HL-60/S4 treated with phorbol 12-myristate 13-acetate at 8.2 ng/mL for 4 days and 3 days (cell line): Measurements from ENCODE around the gene SEZ6L.

Source experiments
- in situ Hi-C: fragments of 300-500 bp; cut with MboI; formaldehyde crosslinking; loops from 2 replicates; pipeline ENCODE4 v1.15.0; 2022; ENCODE audit warnings: low sequenced_read_pairs

The SEZ6L gene

GRCh38 chr22:26291940-26292666 is 122.8 kb downstream of the SEZ6L start:
- in situ Hi-C loops: no loop called here

- in situ Hi-C loops: no loop called here
These were observed 123.4 kb downstream of the SEZ6L start for GRCh38 chr22:26292667-26292995.

- in situ Hi-C loops: no loop called here
These were observed 126.4 kb downstream of the SEZ6L start for GRCh38 chr22:26295563-26296126.

- in situ Hi-C loops: no loop called here
These were observed 129.5 kb downstream of the SEZ6L start for GRCh38 chr22:26298605-26299310.

- in situ Hi-C loops: no loop called here
These were observed 133.5 kb downstream of the SEZ6L start for GRCh38 chr22:26302726-26303125.

- in situ Hi-C loops: no loop called here
These were observed 134.2 kb downstream of the SEZ6L start for GRCh38 chr22:26303475-26303874.

GRCh38 chr22:26304730-26305129 is 135.5 kb downstream of the SEZ6L start:
- in situ Hi-C loops: no loop called here

- in situ Hi-C loops: no loop called here
These were observed 139.2 kb downstream of the SEZ6L start for GRCh38 chr22:26308467-26308866.

- in situ Hi-C loops: no loop called here
These were observed 141.4 kb downstream of the SEZ6L start for GRCh38 chr22:26310616-26311015.

- in situ Hi-C loops: no loop called here
These were observed 144.0 kb downstream of the SEZ6L start for GRCh38 chr22:26313291-26313690.

- in situ Hi-C loops: no loop called here
These were observed 144.9 kb downstream of the SEZ6L start for GRCh38 chr22:26314171-26314570.

GRCh38 chr22:26314656-26315055 is 145.4 kb downstream of the SEZ6L start:
- in situ Hi-C loops: no loop called here

GRCh38 chr22:26316732-26317285 is 147.5 kb downstream of the SEZ6L start:
- in situ Hi-C loops: no loop called here

GRCh38 chr22:26318975-26319374 is 149.7 kb downstream of the SEZ6L start:
- in situ Hi-C loops: no loop called here

GRCh38 chr22:26320447-26320846 is 151.2 kb downstream of the SEZ6L start:
- in situ Hi-C loops: no loop called here

GRCh38 chr22:26321469-26321913 is 152.2 kb downstream of the SEZ6L start:
- in situ Hi-C loops: no loop called here

- in situ Hi-C loops: no loop called here
These were observed 153.1 kb downstream of the SEZ6L start for GRCh38 chr22:26322179-26322905.

- in situ Hi-C loops: no loop called here
These were observed 153.8 kb downstream of the SEZ6L start for GRCh38 chr22:26323013-26323412.

- in situ Hi-C loops: no loop called here
These were observed 154.9 kb downstream of the SEZ6L start for GRCh38 chr22:26324150-26324549.

- in situ Hi-C loops: no loop called here
These were observed 156.4 kb downstream of the SEZ6L start for GRCh38 chr22:26325641-26326040.

- in situ Hi-C loops: no loop called here
These were observed 157.5 kb downstream of the SEZ6L start for GRCh38 chr22:26326803-26327202.
